Cerebellar nuclear complex (tissue), 1 donor: ENCODE measurements around the gene LRGUK.
A peak's percentile ranks its signal among the peaks of the same experiment; 100 is the strongest.
"Not testable (repeated sequence)": the region's sequence is repeated elsewhere in the genome, so short reads cannot be mapped to it uniquely, and the experiment has no call there.

ENCODE experiments used
- DNase-seq, 2 experiments: peaks; one replicate each; lab custom pipeline; 2025; lab: John Stamatoyannopoulos, UW

The LRGUK gene

GRCh38 chr7:134126966-134127848 lies at the start of gene LRGUK:
TSS of gene LRGUK (plus strand) at chr7:134127340. CDS start at chr7:134127368, 28 bp downstream.
- peak in 1 of 2 experiments; percentile 41 for DNase-seq

GRCh38 chr7:134077560-134077959 lies 49.6 kb upstream of the LRGUK start:
- DNase-seq: not testable (repeated sequence)

- DNase-seq: no peak
These were observed 48.1 kb upstream of the LRGUK start for GRCh38 chr7:134078991-134079390.

GRCh38 chr7:134081695-134082094 lies 45.4 kb upstream of the LRGUK start:
- no peak for DNase-seq

GRCh38 chr7:134083766-134084487 lies 43.2 kb upstream of the LRGUK start:
- DNase-seq: no peak

GRCh38 chr7:134084488-134085144 lies 42.5 kb upstream of the LRGUK start:
- no peak for DNase-seq

- no peak for DNase-seq
These were observed 41.8 kb upstream of the LRGUK start for GRCh38 chr7:134085311-134085710.

GRCh38 chr7:134086998-134087735 lies 40.0 kb upstream of the LRGUK start:
- DNase-seq: no peak

GRCh38 chr7:134088199-134088598 lies 38.9 kb upstream of the LRGUK start:
- no peak for DNase-seq

- DNase-seq: no peak
These were observed 37.7 kb upstream of the LRGUK start for GRCh38 chr7:134089446-134089845.

- DNase-seq: no peak
These were observed 29.1 kb upstream of the LRGUK start for GRCh38 chr7:134098072-134098471.

GRCh38 chr7:134101716-134102115 lies 25.4 kb upstream of the LRGUK start:
- no peak for DNase-seq

GRCh38 chr7:134104166-134104565 lies 23.0 kb upstream of the LRGUK start:
- no peak for DNase-seq

- DNase-seq: no peak
These were observed 21.3 kb upstream of the LRGUK start for GRCh38 chr7:134105841-134106240.

GRCh38 chr7:134108802-134109201 lies 18.3 kb upstream of the LRGUK start:
- DNase-seq: no peak

- no peak for DNase-seq
These were observed 13.5 kb upstream of the LRGUK start for GRCh38 chr7:134113655-134114054.

GRCh38 chr7:134114992-134115391 lies 12.1 kb upstream of the LRGUK start:
- no peak for DNase-seq

GRCh38 chr7:134120405-134120804 lies 6.7 kb upstream of the LRGUK start:
- no peak for DNase-seq

- no peak for DNase-seq
These were observed 5.5 kb upstream of the LRGUK start for GRCh38 chr7:134121632-134122139.

- no peak for DNase-seq
These were observed 4.2 kb upstream of the LRGUK start for GRCh38 chr7:134122980-134123379.

- DNase-seq: no peak
These were observed 994 bp upstream of the LRGUK start for GRCh38 chr7:134126146-134126545.

GRCh38 chr7:134126596-134126965 lies 559 bp upstream of the LRGUK start:
- DNase-seq: no peak
